SK-N-SH (cell line): ENCODE measurements around the gene LRRC43. TPM values are rescaled to one million over a fixed set of nuclear protein-coding genes. Genes with fewer than 3 reads are reported as not detected.

Experiments used
- CTCF ChIA-PET: fragments of 300-600, 350-600 bp; formaldehyde crosslinking; extraction: SDS; loops from one replicate; lab custom pipeline; 2021; lab: Yijun Ruan, JAX
- POLR2A ChIA-PET: fragments of 350-600 bp; sonication (Branson Sonifier 250); formaldehyde crosslinking; extraction: SDS; loops from one replicate; lab custom pipeline; 2020; ENCODE audit warnings: antibody characterized with exemption, inconsistent platforms; lab: Yijun Ruan, JAX
- DNase-seq: peaks from one replicate; pipeline ENCODE4 v3.0.0; 2012
- H2AFZ ChIP-seq: fragments of 200-600 bp; sonication (generic); 2 replicates; pipeline ENCODE4 v1.8.1; 2016; ENCODE audit warnings: antibody characterized with exemption, mild to moderate bottlenecking, low read depth
- H3F3A ChIP-seq: fragments of 200-600 bp; sonication (generic); replicated peaks from 2 replicates; pipeline ENCODE3; 2016; ENCODE audit warnings: antibody characterized with exemption, mild to moderate bottlenecking; ENCODE audit not compliant: insufficient read depth
- H3K27ac ChIP-seq, 2 experiments: fragments of 200-500 bp in 1 of 2; fragments of 200-600 bp in 1 of 2; sonication (Bioruptor generic) in 1 of 2; sonication (generic), shearing (Covaris generic) in 1 of 2; 2 replicates each; pipeline versions ENCODE4 v1.5.1 to v1.6.1; 2014 to 2016; ENCODE audit warnings: low read depth in 2 of 2, inconsistent platforms in 1 of 2, low read length in 1 of 2, mild to moderate bottlenecking in 1 of 2, mixed read lengths in 1 of 2
- H3K27me3 ChIP-seq: fragments of 200-600 bp; sonication (generic), shearing (Covaris generic); 2 replicates; pipeline ENCODE4 v1.6.1; 2016; ENCODE audit warnings: mixed run types; ENCODE audit not compliant: insufficient read depth
- H3K36me3 ChIP-seq, 2 experiments: fragments of 200-500 bp in 1 of 2; fragments of 200-600 bp in 1 of 2; sonication (Bioruptor generic) in 1 of 2; sonication (generic) in 1 of 2; replicated peaks in 1 of 2; 2 replicates each; pipeline versions ENCODE3 to v1.5.1; 2014 to 2016; ENCODE audit warnings: low read length in 1 of 2, mild to moderate bottlenecking in 1 of 2; ENCODE audit not compliant: insufficient read depth in 2 of 2, control insufficient read depth in 1 of 2
- H3K4me1 ChIP-seq, 2 experiments: fragments of 200-500 bp in 1 of 2; fragments of 200-600 bp in 1 of 2; sonication (Bioruptor generic) in 1 of 2; sonication (generic), shearing (Covaris generic) in 1 of 2; 2 replicates each; pipeline versions ENCODE4 v1.5.1 to v1.6.1; 2014 to 2016; ENCODE audit warnings: low read depth in 1 of 2, low read length in 1 of 2, mixed run types in 1 of 2; ENCODE audit not compliant: insufficient read depth in 2 of 2, control insufficient read depth in 1 of 2
- H3K4me2 ChIP-seq: fragments of 200-600 bp; sonication (generic), shearing (Covaris generic); 2 replicates; pipeline ENCODE4 v1.6.1; 2017; ENCODE audit warnings: mixed run types
- H3K4me3 ChIP-seq, 2 experiments: fragments of 200-500 bp in 1 of 2; fragments of 200-600 bp in 1 of 2; sonication (Bioruptor generic) in 1 of 2; sonication (generic), shearing (Covaris generic) in 1 of 2; 2 replicates each; pipeline versions ENCODE4 v1.5.1 to v1.8.1; 2014 to 2016; ENCODE audit warnings: low read depth in 2 of 2, inconsistent platforms in 1 of 2, low read length in 1 of 2, mild to moderate bottlenecking in 1 of 2, mixed read lengths in 1 of 2, moderate library complexity in 1 of 2
- H3K79me2 ChIP-seq: fragments of 200-600 bp; sonication (generic); 2 replicates; pipeline ENCODE4 v1.8.1; 2017; ENCODE audit warnings: mild to moderate bottlenecking; ENCODE audit not compliant: insufficient read depth
- H3K9ac ChIP-seq: fragments of 200-600 bp; sonication (generic); 2 replicates; pipeline ENCODE4 v1.6.1; 2017; ENCODE audit warnings: mixed run types
- H3K9me2 ChIP-seq: fragments of 200-600 bp; sonication (generic); 2 replicates; pipeline ENCODE4 v1.6.1; 2017; ENCODE audit warnings: mixed run types
- H3K9me3 ChIP-seq: fragments of 200-600 bp; sonication (generic); 2 replicates; pipeline ENCODE4 v1.6.1; 2017; ENCODE audit warnings: mixed run types, mild to moderate bottlenecking, moderate library complexity
- H4K20me1 ChIP-seq: fragments of 200-600 bp; sonication (generic); 2 replicates; pipeline ENCODE4 v1.6.1; 2017; ENCODE audit warnings: mild to moderate bottlenecking, mixed run types; ENCODE audit not compliant: insufficient read depth
- CTCF ChIP-seq: fragments of 200-600 bp; sonication (generic); IDR thresholded peaks from 2 replicates; pipeline ENCODE4 v1.6.1; 2017; ENCODE audit warnings: antibody characterized with exemption, mild to moderate bottlenecking, moderate library complexity
- EP300 ChIP-seq, 2 experiments: IDR thresholded peaks; 2 replicates each; pipeline versions ENCODE4 v1.4.0 to v1.6.1; 2012; ENCODE audit warnings: borderline replicate concordance in 1 of 2, low read depth in 1 of 2, low read length in 1 of 2
- FOSL2 ChIP-seq: IDR thresholded peaks from 2 replicates; pipeline ENCODE4 v1.4.0; 2012; ENCODE audit warnings: low read depth, mild to moderate bottlenecking, moderate library complexity, borderline replicate concordance
- FOXJ3 ChIP-seq: sonication (generic); formaldehyde crosslinking; IDR thresholded peaks from 2 replicates; pipeline ENCODE4 v1.5.1; 2020; ENCODE audit warnings: mild to moderate bottlenecking, missing genetic modification reagents
- GABPA ChIP-seq: IDR thresholded peaks from 2 replicates; pipeline ENCODE4 v1.4.0; 2012; ENCODE audit warnings: low read depth, mild to moderate bottlenecking
- GATA2 ChIP-seq: sonication (generic); formaldehyde crosslinking; IDR thresholded peaks from 2 replicates; pipeline ENCODE4 v1.5.0; 2020; ENCODE audit warnings: mild to moderate bottlenecking, missing genetic modification reagents
- JUND ChIP-seq: IDR thresholded peaks from 2 replicates; pipeline ENCODE4 v1.4.0; 2012
- MEF2A ChIP-seq: IDR thresholded peaks from 2 replicates; pipeline ENCODE4 v1.4.0; 2012; ENCODE audit warnings: low read depth, borderline replicate concordance
- PBX3 ChIP-seq: IDR thresholded peaks from 2 replicates; pipeline ENCODE4; 2012
- POLR2AphosphoS5 ChIP-seq: IDR thresholded peaks from 2 replicates; pipeline ENCODE4 v1.6.1; 2012; ENCODE audit warnings: low read depth, low read length
- RAD21 ChIP-seq: IDR thresholded peaks from 2 replicates; pipeline ENCODE4 v1.6.1; 2012; ENCODE audit warnings: mild to moderate bottlenecking, low read length
- REST ChIP-seq: IDR thresholded peaks from 2 replicates; pipeline ENCODE4 v1.6.1; 2012; ENCODE audit warnings: mild to moderate bottlenecking, low read depth, low read length, moderate library complexity
- SMC3 ChIP-seq: IDR thresholded peaks from 2 replicates; pipeline ENCODE4 v1.6.1; 2012; ENCODE audit warnings: low read depth, low read length, improper control_type of control experiment
- TAF1 ChIP-seq: IDR thresholded peaks from 2 replicates; pipeline ENCODE4 v1.6.1; 2012; ENCODE audit warnings: low read depth, mild to moderate bottlenecking, low read length, moderate library complexity, borderline replicate concordance
- USF1 ChIP-seq: IDR thresholded peaks from 2 replicates; pipeline ENCODE4 v1.4.0; 2012; ENCODE audit warnings: low read depth, borderline replicate concordance
- USF2 ChIP-seq: fragments of 150-350 bp; IDR thresholded peaks from 2 replicates; pipeline ENCODE4 v1.6.1; 2017; ENCODE audit warnings: antibody characterized with exemption, low read length, low read depth, borderline replicate concordance
- ZBTB33 ChIP-seq: IDR thresholded peaks from 2 replicates; pipeline ENCODE4 v1.4.0; 2012; ENCODE audit warnings: low read depth, borderline replicate concordance
- WGBS: methylation state at CpG from one replicate; pipeline ENCODE4 v1.1.6; 2017; ENCODE audit warnings: low lambda C conversion rate; 5-methylcytosine and 5-hydroxymethylcytosine counted together
- polyA plus RNA-seq, 3 experiments: library from polyadenylated mRNA; depleted of rRNA; stranded (reverse); fragments of >200 nt; gene quantifications; 2 replicates each; pipeline ENCODE4 v1.2.3, GENCODE V29; 2012

LRRC43 gene
- polyA plus RNA-seq, 1 of the 3 experiments (the other 2 are of a cell fraction) = 0.94 TPM

GRCh38 chr12:122199484-122200355 is 16.8 kb downstream of the LRRC43 start:
- Histone ChIP-seq H2AFZ (no peak overlapping the region), H3K9ac (no peak overlapping the region), H3K4me2 (no peak overlapping the region), H3K79me2 (no peaks in the 10 kb centered on the region), H3K9me3 (no peaks in the 10 kb centered on the region; the same call in 1 of the 2 replicates), H4K20me1 (no peaks in the 10 kb centered on the region), H3K4me1 (peaks cover 0 to 27% of the 10 kb centered on the region in 2 experiments; a peak in 2 of 4 replicates), H3K4me3 (no peak overlapping the region), H3K27ac (no peak overlapping the region), H3K27me3 (no peaks in the 10 kb centered on the region), H3K9me2 (no peaks in the 10 kb centered on the region), H3F3A (no peaks in the 10 kb centered on the region), H3K36me3 (no peaks in the 10 kb centered on the region)
- TF ChIP-seq USF1 (no peak), REST (no peak), SMC3 (no peak), USF2 (no peak), GABPA (no peak), MEF2A (no peak), FOXJ3 (CRISPR knock-in tag) (no peak), FOSL2 (no peak), CTCF (no peak), PBX3 (no peak), POLR2AphosphoS5 (no peak), RAD21 (no peak), EP300 (IDR thresholded peaks at IDR 0.05; ENCODE audit: borderline replicate concordance in 1 of 2, low read depth in 1 of 2, low read length in 1 of 2) (no peak), TAF1 (no peak), ZBTB33 (no peak), JUND (no peak), GATA2 (no peak)
- 91% methylated on average over 21 of the region's 29 CpGs for WGBS
- ChIA-PET CTCF (interaction anchor here (0.7 to 1.1 kb wide), 2 partner anchors 76 to 557 kb away, joined by 3 to 4 read pairs; no protein-coding TSS in a partner anchor), POLR2A (no interaction called here)
- no peak for DNase-seq
